Measurements from ENCODE around the gene CXCL11.

The CXCL11 gene

GRCh38 chr4:76022031-76022430 lies 13.8 kb downstream of the CXCL11 start:
- Histone ChIP-seq H3K27me3 (ENCODE audit: insufficient read depth, insufficient read length) (no peaks in the 10 kb centered on the region), H3K4me1 (ENCODE audit: insufficient read depth, insufficient read length) (no peaks in the 10 kb centered on the region), H3K9me3 (ENCODE audit: insufficient read depth, low read length) (no peaks in the 10 kb centered on the region), H3K4me3 (ENCODE audit: insufficient read length, low read depth) (no peak overlapping the region), H3K9ac (ENCODE audit: insufficient read length, low read depth) (no peak overlapping the region), H3K36me3 (ENCODE audit: insufficient read depth, insufficient read length, low read length) (no peaks in the 10 kb centered on the region)
- no peak for TF ChIP-seq SUZ12 (IDR thresholded peaks at IDR 0.05; ENCODE audit: extremely low read depth, insufficient read depth, insufficient read length)
- TF ChIP-seq YY1 (IDR thresholded peaks at IDR 0.05; ENCODE audit: insufficient read depth, insufficient read length): no peak
- TF ChIP-seq ZNF274 (IDR thresholded peaks at IDR 0.05; ENCODE audit: low read depth, low read length): no peak
- DNase-seq (ENCODE audit: low read depth, low spot score): no peak

- DNase-seq (ENCODE audit: low read depth, low spot score): no peak
- H3K4me1 ChIP-seq (ENCODE audit: insufficient read depth, insufficient read length): no peaks in the 10 kb centered on the region
- H3K9me3 ChIP-seq (ENCODE audit: insufficient read depth, low read length): no peaks in the 10 kb centered on the region
- no peak overlapping the region for H3K4me3 ChIP-seq (ENCODE audit: insufficient read length, low read depth)
- TF ChIP-seq YY1 (IDR thresholded peaks at IDR 0.05; ENCODE audit: insufficient read depth, insufficient read length) (no peak), ZNF274 (IDR thresholded peaks at IDR 0.05; ENCODE audit: low read depth, low read length) (no peak), SUZ12 (IDR thresholded peaks at IDR 0.05; ENCODE audit: extremely low read depth, insufficient read depth, insufficient read length) (no peak)
- H3K36me3 ChIP-seq (ENCODE audit: insufficient read depth, insufficient read length, low read length): no peaks in the 10 kb centered on the region
- H3K27me3 ChIP-seq (ENCODE audit: insufficient read depth, insufficient read length): no peaks in the 10 kb centered on the region
- no peak overlapping the region for H3K9ac ChIP-seq (ENCODE audit: insufficient read length, low read depth)
Observed at GRCh38 chr4:76017056-76017686, 18.7 kb downstream of the CXCL11 start.

GRCh38 chr4:76016393-76016792 lies 19.5 kb downstream of the CXCL11 start:
- no peak overlapping the region for H3K9ac ChIP-seq (ENCODE audit: insufficient read length, low read depth)
- no peaks in the 10 kb centered on the region for H3K36me3 ChIP-seq (ENCODE audit: insufficient read depth, insufficient read length, low read length)
- TF ChIP-seq SUZ12 (IDR thresholded peaks at IDR 0.05; ENCODE audit: extremely low read depth, insufficient read depth, insufficient read length) (no peak), YY1 (IDR thresholded peaks at IDR 0.05; ENCODE audit: insufficient read depth, insufficient read length) (no peak), ZNF274 (IDR thresholded peaks at IDR 0.05; ENCODE audit: low read depth, low read length) (no peak)
- H3K27me3 ChIP-seq (ENCODE audit: insufficient read depth, insufficient read length): no peaks in the 10 kb centered on the region
- H3K9me3 ChIP-seq (ENCODE audit: insufficient read depth, low read length): no peaks in the 10 kb centered on the region
- no peak overlapping the region for H3K4me3 ChIP-seq (ENCODE audit: insufficient read length, low read depth)
- no peaks in the 10 kb centered on the region for H3K4me1 ChIP-seq (ENCODE audit: insufficient read depth, insufficient read length)
- no peak for DNase-seq (ENCODE audit: low read depth, low spot score)

DNA sequence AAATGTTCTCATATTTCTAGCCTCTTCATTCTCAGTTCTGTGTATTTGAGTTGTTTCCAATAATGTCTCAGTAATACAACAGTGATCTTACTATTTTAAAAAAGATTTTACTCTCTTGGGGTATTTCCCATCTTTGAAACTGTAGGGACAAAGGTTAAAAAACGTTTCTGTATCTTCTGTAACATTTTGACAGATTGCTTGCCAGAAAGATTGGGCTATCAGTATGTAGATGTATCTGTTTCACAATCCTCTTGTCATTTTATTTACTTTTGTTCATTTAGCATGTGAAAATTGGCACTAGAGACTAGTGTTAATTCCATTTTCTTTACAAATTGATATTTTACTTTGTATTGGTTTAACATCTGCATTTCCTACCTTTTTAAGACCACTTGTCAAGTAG lies 22.3 kb downstream of the CXCL11 start:
- DNase-seq (ENCODE audit: low read depth, low spot score): no peak
- Histone ChIP-seq H3K27me3 (ENCODE audit: insufficient read depth, insufficient read length) (no peaks in the 10 kb centered on the region), H3K4me1 (ENCODE audit: insufficient read depth, insufficient read length) (peaks cover 3% of the 10 kb centered on the region), H3K4me3 (ENCODE audit: insufficient read length, low read depth) (no peak overlapping the region), H3K36me3 (ENCODE audit: insufficient read depth, insufficient read length, low read length) (no peaks in the 10 kb centered on the region), H3K9ac (ENCODE audit: insufficient read length, low read depth) (no peak overlapping the region), H3K9me3 (ENCODE audit: insufficient read depth, low read length) (no peaks in the 10 kb centered on the region)
- TF ChIP-seq ZNF274 (IDR thresholded peaks at IDR 0.05; ENCODE audit: low read depth, low read length) (no peak), SUZ12 (IDR thresholded peaks at IDR 0.05; ENCODE audit: extremely low read depth, insufficient read depth, insufficient read length) (no peak), YY1 (IDR thresholded peaks at IDR 0.05; ENCODE audit: insufficient read depth, insufficient read length) (no peak)

GRCh38 chr4:76012388-76012801 lies 23.5 kb downstream of the CXCL11 start:
- Histone ChIP-seq H3K9me3 (ENCODE audit: insufficient read depth, low read length) (no peaks in the 10 kb centered on the region), H3K4me3 (ENCODE audit: insufficient read length, low read depth) (no peak overlapping the region), H3K27me3 (ENCODE audit: insufficient read depth, insufficient read length) (no peaks in the 10 kb centered on the region), H3K9ac (ENCODE audit: insufficient read length, low read depth) (no peak overlapping the region), H3K36me3 (ENCODE audit: insufficient read depth, insufficient read length, low read length) (no peaks in the 10 kb centered on the region), H3K4me1 (ENCODE audit: insufficient read depth, insufficient read length) (peaks cover 3% of the 10 kb centered on the region)
- TF ChIP-seq YY1 (IDR thresholded peaks at IDR 0.05; ENCODE audit: insufficient read depth, insufficient read length) (no peak), SUZ12 (IDR thresholded peaks at IDR 0.05; ENCODE audit: extremely low read depth, insufficient read depth, insufficient read length) (no peak), ZNF274 (IDR thresholded peaks at IDR 0.05; ENCODE audit: low read depth, low read length) (no peak)
- DNase-seq (ENCODE audit: low read depth, low spot score): no peak

DNA sequence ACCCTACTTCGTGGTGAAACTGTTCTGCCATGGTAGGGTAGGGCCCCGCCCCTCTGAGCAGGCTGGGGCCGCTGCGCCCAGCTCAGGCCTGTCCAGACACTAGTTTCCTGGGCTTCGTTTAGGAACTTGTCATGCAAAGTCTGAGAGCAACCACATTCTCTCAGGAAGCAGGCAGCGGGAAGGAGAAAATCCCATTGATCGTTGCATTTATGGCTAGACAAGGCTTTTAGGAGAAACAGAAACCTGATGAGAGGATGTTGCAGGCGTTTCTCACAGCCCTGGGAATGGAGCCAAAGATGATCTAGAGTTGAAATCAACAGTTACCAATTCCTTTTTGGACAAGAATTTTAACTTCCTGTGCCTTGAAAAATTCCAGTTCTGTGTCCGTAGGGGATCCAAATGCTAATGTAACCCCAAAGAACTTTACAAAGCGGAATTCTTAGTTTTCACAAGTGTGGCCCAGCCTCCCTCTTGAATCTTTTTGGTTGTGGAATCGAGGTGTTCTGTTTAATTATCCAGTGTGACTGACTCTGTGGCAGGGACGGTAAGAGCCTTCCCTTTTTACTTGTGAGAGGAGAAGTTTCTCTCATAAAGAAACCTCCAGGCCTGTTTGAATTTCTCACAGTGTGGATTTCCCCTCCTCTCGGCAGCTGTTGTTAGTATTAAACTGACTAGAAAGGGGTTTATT lies 24.0 kb downstream of the CXCL11 start:
- Histone ChIP-seq H3K9ac (ENCODE audit: insufficient read length, low read depth) (no peak overlapping the region), H3K36me3 (ENCODE audit: insufficient read depth, insufficient read length, low read length) (no peaks in the 10 kb centered on the region), H3K9me3 (ENCODE audit: insufficient read depth, low read length) (no peaks in the 10 kb centered on the region), H3K27me3 (ENCODE audit: insufficient read depth, insufficient read length) (no peaks in the 10 kb centered on the region), H3K4me1 (ENCODE audit: insufficient read depth, insufficient read length) (peaks cover 3% of the 10 kb centered on the region), H3K4me3 (ENCODE audit: insufficient read length, low read depth) (no peak overlapping the region)
- TF ChIP-seq ZNF274 (IDR thresholded peaks at IDR 0.05; ENCODE audit: low read depth, low read length) (no peak), YY1 (IDR thresholded peaks at IDR 0.05; ENCODE audit: insufficient read depth, insufficient read length) (no peak), SUZ12 (IDR thresholded peaks at IDR 0.05; ENCODE audit: extremely low read depth, insufficient read depth, insufficient read length) (no peak)
- DNase-seq (ENCODE audit: low read depth, low spot score): no peak

DNA sequence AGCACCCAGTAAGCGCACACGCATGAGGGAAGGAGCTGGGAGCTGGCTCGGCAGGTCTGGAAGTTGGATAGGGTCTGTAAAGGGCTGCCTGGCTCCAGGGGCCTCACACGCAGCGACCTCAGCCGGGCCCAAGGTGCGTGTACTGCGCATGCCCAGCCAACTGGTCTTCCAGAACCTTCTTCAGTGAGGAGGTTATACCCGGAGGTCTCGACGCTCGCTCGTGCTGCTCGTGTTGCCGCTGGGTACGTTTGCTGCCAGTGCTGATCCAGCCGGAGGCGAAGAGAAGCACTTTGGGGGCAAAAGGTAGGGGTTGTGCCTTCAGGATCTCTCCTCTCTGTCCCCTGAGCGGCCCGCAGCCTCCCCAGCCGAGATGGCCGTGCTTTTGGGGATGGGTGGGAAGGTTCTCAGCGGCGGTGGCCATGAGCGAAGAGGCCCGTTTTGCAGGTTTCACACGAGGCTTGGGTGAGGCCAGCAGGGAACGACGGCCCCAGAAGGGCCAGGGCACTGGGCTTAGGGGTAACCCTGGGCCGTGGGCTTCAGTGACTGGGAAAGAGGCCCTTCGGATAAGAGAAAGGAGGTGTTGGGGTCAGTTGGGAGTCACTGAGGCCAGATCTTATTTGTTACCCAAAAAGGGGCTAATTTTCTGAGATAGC lies 24.7 kb downstream of the CXCL11 start:
- Histone ChIP-seq H3K9me3 (ENCODE audit: insufficient read depth, low read length) (no peaks in the 10 kb centered on the region), H3K9ac (ENCODE audit: insufficient read length, low read depth) (no peak overlapping the region), H3K27me3 (ENCODE audit: insufficient read depth, insufficient read length) (no peaks in the 10 kb centered on the region), H3K4me1 (ENCODE audit: insufficient read depth, insufficient read length) (peaks cover 3% of the 10 kb centered on the region), H3K4me3 (ENCODE audit: insufficient read length, low read depth) (no peak overlapping the region), H3K36me3 (ENCODE audit: insufficient read depth, insufficient read length, low read length) (no peaks in the 10 kb centered on the region)
- DNase-seq (ENCODE audit: low read depth, low spot score): no peak
- TF ChIP-seq ZNF274 (IDR thresholded peaks at IDR 0.05; ENCODE audit: low read depth, low read length) (no peak), SUZ12 (IDR thresholded peaks at IDR 0.05; ENCODE audit: extremely low read depth, insufficient read depth, insufficient read length) (no peak)
